ENCODE results near the gene SPR. TPM values are rescaled to one million over a fixed set of nuclear protein-coding genes. Genes with fewer than 3 reads are reported as not detected.

The SPR gene
- total and polyA plus RNA-seq, 2 of the 13 experiments (the other 11 are each of a cell fraction or from before 2014, with no cell fraction given) = 34.0 to 96.0 TPM

DNA sequence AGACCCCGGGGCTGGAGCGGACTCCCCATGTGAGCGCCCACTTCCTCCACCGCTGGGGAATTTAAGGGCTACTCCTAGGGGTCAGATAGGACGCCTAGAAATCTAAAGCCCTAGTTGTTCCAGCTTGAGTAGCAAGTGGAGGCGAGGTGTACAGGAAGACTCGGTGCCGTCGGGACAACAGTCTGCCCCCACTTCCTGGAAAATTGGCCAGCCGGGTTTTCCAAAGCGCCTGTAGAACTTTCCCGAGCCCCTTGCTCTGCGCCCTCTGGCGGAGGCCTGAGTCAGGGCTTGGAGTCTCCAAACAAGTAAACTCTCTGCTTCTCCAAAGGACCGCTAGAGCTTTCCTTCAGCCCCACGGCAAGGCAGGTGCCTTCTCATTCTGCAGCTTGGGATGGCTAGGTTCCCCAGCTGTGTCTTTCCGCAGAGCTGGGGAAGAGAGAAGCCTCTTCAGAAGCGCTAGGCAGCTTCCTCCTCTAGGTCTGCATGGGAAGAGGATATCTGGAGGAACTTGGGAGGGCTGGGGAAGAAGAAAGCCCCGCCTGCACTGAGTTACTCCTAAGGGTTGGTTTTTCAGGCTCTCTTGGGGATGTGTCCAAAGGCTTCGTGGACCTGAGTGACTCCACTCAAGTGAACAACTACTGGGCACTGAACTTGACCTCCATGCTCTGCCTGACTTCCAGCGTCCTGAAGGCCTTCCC lies 681 bp downstream of the SPR start (continued):
- TF ChIP-seq, protein P1, sequence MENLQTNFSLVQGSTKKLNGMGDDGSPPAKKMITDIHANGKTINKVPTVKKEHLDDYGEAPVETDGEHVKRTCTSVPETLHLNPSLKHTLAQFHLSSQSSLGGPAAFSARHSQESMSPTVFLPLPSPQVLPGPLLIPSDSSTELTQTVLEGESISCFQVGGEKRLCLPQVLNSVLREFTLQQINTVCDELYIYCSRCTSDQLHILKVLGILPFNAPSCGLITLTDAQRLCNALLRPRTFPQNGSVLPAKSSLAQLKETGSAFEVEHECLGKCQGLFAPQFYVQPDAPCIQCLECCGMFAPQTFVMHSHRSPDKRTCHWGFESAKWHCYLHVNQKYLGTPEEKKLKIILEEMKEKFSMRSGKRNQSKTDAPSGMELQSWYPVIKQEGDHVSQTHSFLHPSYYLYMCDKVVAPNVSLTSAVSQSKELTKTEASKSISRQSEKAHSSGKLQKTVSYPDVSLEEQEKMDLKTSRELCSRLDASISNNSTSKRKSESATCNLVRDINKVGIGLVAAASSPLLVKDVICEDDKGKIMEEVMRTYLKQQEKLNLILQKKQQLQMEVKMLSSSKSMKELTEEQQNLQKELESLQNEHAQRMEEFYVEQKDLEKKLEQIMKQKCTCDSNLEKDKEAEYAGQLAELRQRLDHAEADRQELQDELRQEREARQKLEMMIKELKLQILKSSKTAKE (CRISPR knock-in tag; IDR thresholded peaks at IDR 0.05; ENCODE audit: borderline replicate concordance) = peak; percentile 32; the same call in 1 of the 2 replicates
- no peak for TF ChIP-seq MED8 (CRISPR knock-in tag; IDR thresholded peaks at IDR 0.05; ENCODE audit: insufficient replicate concordance)
- peak; percentile 30 for TF ChIP-seq JARID2 (CRISPR knock-in tag; IDR thresholded peaks at IDR 0.05; ENCODE audit: insufficient replicate concordance)
- TF ChIP-seq, protein P2, sequence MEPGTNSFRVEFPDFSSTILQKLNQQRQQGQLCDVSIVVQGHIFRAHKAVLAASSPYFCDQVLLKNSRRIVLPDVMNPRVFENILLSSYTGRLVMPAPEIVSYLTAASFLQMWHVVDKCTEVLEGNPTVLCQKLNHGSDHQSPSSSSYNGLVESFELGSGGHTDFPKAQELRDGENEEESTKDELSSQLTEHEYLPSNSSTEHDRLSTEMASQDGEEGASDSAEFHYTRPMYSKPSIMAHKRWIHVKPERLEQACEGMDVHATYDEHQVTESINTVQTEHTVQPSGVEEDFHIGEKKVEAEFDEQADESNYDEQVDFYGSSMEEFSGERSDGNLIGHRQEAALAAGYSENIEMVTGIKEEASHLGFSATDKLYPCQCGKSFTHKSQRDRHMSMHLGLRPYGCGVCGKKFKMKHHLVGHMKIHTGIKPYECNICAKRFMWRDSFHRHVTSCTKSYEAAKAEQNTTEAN (CRISPR knock-in tag; conservative IDR thresholded peaks at IDR 0.05) = no peak
- peak; percentile 62 for TF ChIP-seq CCAR2 (optimal IDR thresholded peaks at IDR 0.05; ENCODE audit: low read depth, low read length)
- TF ChIP-seq, protein P3, sequence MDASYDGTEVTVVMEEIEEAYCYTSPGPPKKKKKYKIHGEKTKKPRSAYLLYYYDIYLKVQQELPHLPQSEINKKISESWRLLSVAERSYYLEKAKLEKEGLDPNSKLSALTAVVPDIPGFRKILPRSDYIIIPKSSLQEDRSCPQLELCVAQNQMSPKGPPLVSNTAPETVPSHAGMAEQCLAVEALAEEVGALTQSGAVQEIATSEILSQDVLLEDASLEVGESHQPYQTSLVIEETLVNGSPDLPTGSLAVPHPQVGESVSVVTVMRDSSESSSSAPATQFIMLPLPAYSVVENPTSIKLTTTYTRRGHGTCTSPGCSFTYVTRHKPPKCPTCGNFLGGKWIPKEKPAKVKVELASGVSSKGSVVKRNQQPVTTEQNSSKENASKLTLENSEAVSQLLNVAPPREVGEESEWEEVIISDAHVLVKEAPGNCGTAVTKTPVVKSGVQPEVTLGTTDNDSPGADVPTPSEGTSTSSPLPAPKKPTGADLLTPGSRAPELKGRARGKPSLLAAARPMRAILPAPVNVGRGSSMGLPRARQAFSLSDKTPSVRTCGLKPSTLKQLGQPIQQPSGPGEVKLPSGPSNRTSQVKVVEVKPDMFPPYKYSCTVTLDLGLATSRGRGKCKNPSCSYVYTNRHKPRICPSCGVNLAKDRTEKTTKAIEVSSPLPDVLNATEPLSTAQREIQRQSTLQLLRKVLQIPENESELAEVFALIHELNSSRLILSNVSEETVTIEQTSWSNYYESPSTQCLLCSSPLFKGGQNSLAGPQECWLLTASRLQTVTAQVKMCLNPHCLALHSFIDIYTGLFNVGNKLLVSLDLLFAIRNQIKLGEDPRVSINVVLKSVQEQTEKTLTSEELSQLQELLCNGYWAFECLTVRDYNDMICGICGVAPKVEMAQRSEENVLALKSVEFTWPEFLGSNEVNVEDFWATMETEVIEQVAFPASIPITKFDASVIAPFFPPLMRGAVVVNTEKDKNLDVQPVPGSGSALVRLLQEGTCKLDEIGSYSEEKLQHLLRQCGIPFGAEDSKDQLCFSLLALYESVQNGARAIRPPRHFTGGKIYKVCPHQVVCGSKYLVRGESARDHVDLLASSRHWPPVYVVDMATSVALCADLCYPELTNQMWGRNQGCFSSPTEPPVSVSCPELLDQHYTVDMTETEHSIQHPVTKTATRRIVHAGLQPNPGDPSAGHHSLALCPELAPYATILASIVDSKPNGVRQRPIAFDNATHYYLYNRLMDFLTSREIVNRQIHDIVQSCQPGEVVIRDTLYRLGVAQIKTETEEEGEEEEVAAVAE (CRISPR knock-in tag; IDR thresholded peaks at IDR 0.05; ENCODE audit: borderline replicate concordance) = no peak
- peak; percentile 81; the same call in 1 of the 2 replicates for TF ChIP-seq ZFP1 (CRISPR knock-in tag; IDR thresholded peaks at IDR 0.05)
- peak; percentile 82; the same call in 1 of the 2 replicates for TF ChIP-seq ZNF235 (CRISPR knock-in tag; IDR thresholded peaks at IDR 0.05; ENCODE audit: borderline replicate concordance)
- TF ChIP-seq, protein P4, sequence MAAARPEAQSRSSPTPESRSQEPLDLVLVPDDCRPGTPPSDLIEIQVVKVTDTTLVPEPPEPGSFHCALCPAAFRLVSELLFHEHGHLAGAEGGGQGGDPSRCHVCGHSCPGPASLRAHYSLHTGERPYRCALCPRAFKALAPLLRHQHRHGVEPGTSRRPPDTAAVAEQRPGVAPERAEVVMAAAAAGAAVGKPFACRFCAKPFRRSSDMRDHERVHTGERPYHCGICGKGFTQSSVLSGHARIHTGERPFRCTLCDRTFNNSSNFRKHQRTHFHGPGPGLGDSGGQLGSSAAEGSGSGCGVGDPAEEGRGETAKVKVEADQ (CRISPR knock-in tag; IDR thresholded peaks at IDR 0.05; ENCODE audit: borderline replicate concordance) = no peak; the same call in 1 of the 2 replicates
- no peak for TF ChIP-seq ZNF749 (CRISPR knock-in tag; IDR thresholded peaks at IDR 0.05; ENCODE audit: borderline replicate concordance)
- 0 out of 2 replicates have a peak, but pooled peaks have one; percentile 91 for TF ChIP-seq SSRP1 (CRISPR knock-in tag; IDR thresholded peaks at IDR 0.05)
- no peak for TF ChIP-seq ZNF34 (CRISPR knock-in tag; IDR thresholded peaks at IDR 0.05; ENCODE audit: borderline replicate concordance)
- TF ChIP-seq CC2D1A (CRISPR knock-in tag; IDR thresholded peaks at IDR 0.05) = no peak
- TF ChIP-seq, protein P5, sequence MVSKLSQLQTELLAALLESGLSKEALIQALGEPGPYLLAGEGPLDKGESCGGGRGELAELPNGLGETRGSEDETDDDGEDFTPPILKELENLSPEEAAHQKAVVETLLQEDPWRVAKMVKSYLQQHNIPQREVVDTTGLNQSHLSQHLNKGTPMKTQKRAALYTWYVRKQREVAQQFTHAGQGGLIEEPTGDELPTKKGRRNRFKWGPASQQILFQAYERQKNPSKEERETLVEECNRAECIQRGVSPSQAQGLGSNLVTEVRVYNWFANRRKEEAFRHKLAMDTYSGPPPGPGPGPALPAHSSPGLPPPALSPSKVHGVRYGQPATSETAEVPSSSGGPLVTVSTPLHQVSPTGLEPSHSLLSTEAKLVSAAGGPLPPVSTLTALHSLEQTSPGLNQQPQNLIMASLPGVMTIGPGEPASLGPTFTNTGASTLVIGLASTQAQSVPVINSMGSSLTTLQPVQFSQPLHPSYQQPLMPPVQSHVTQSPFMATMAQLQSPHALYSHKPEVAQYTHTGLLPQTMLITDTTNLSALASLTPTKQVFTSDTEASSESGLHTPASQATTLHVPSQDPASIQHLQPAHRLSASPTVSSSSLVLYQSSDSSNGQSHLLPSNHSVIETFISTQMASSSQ (IDR thresholded peaks at IDR 0.05; ENCODE audit: low read depth) = no peak
- TF ChIP-seq, protein P5 (CRISPR knock-in tag; IDR thresholded peaks at IDR 0.05; ENCODE audit: borderline replicate concordance) = no peak; the same call in 1 of the 2 replicates
